NT2/D1 (cell line): ENCODE data around the gene GPR89B.
"Not testable (repeated sequence)": the region's sequence is repeated elsewhere in the genome, so short reads cannot be mapped to it uniquely, and the experiment has no call there.

ENCODE experiments used
- YY1 ChIP-seq: IDR thresholded peaks from 2 replicates; pipeline ENCODE4 v1.6.1; 2011; ENCODE audit not compliant: insufficient read length, insufficient read depth
- ZNF274 ChIP-seq: IDR thresholded peaks from 2 replicates; pipeline ENCODE4 v1.6.1; 2011; ENCODE audit warnings: mild to moderate bottlenecking, low read depth, low read length

- not testable (repeated sequence) for TF ChIP-seq ZNF274, YY1
Observed at GRCh38 chr1:147964575-147964974, 36.4 kb downstream of the GPR89B start.
